CD4-positive, CD25-positive, alpha-beta regulatory T cell (primary cell): ENCODE data around the gene DLX3. TPM values are rescaled to one million over a fixed set of nuclear protein-coding genes. Genes with fewer than 3 reads are reported as not detected.
A peak's percentile ranks its signal among the peaks of the same experiment; 100 is the strongest.

Experiments used
- ATAC-seq, 2 donors: fragments of 150-1000 bp; cut with Tn5 transposase; one replicate each; pipeline ENCODE4 v1.10.0; 2021; ENCODE audit warnings: low read depth in 2 of 2, moderate number of reproducible peaks in 2 of 2, moderate library complexity in 1 of 2
- DNase-seq, 3 donors: peaks; one replicate each; pipeline versions ENCODE4 v3.0.0 to v3.0.0-alpha.2; 2012 to 2022; ENCODE audit warnings: mixed read lengths in 1 of 3
- H3K27ac ChIP-seq: one replicate; pipeline ENCODE4 v1.7.0; 2013; ENCODE audit warnings: mild to moderate bottlenecking, low read length; ENCODE audit not compliant: insufficient read depth, poor library complexity, severe bottlenecking
- H3K27me3 ChIP-seq: one replicate; pipeline ENCODE4 v1.7.0; 2013; ENCODE audit warnings: low read length; ENCODE audit not compliant: control insufficient read depth, insufficient read depth
- H3K36me3 ChIP-seq: one replicate; pipeline ENCODE4 v1.7.0; 2013; ENCODE audit warnings: mild to moderate bottlenecking, low read length, moderate library complexity; ENCODE audit not compliant: control insufficient read depth, insufficient read depth
- H3K4me1 ChIP-seq: 2 replicates; pipeline ENCODE4 v1.7.0; 2013; ENCODE audit warnings: mild to moderate bottlenecking, low read length; ENCODE audit not compliant: insufficient read depth, control insufficient read depth, poor library complexity, severe bottlenecking
- H3K4me3 ChIP-seq: one replicate; pipeline ENCODE4 v1.7.0; 2013; ENCODE audit warnings: low read depth, mild to moderate bottlenecking, low read length, moderate library complexity
- H3K9me3 ChIP-seq, 2 experiments: 1 replicate in 1 of 2; 2 replicates in 1 of 2; pipeline ENCODE4 v1.7.0; 2013; ENCODE audit warnings: low read length in 2 of 2, mild to moderate bottlenecking in 1 of 2, moderate library complexity in 1 of 2; ENCODE audit not compliant: control insufficient read depth in 2 of 2
- H3K27ac Mint-ChIP-seq, 3 donors: one replicate each; pipeline ENCODE4 v1.8.0; 2020 to 2022; ENCODE audit warnings: mild to moderate bottlenecking in 3 of 3, mixed read lengths in 3 of 3, moderate library complexity in 2 of 3
- H3K27me3 Mint-ChIP-seq: one replicate; pipeline ENCODE4 v1.8.0; 2022; ENCODE audit warnings: mild to moderate bottlenecking, mixed read lengths
- H3K36me3 Mint-ChIP-seq: one replicate; pipeline ENCODE4 v1.8.0; 2020; ENCODE audit warnings: mixed read lengths
- H3K4me1 Mint-ChIP-seq, 4 donors: one replicate each; pipeline ENCODE4 v1.8.0; 2020 to 2022; ENCODE audit warnings: mixed read lengths in 4 of 4, mild to moderate bottlenecking in 1 of 4
- H3K4me3 Mint-ChIP-seq, 4 donors: one replicate each; pipeline ENCODE4 v1.8.0; 2020 to 2022; ENCODE audit warnings: mild to moderate bottlenecking in 4 of 4, mixed read lengths in 4 of 4, moderate library complexity in 3 of 4
- H3K9me3 Mint-ChIP-seq, 7 donors: one replicate each; pipeline ENCODE4 v1.8.0; 2020 to 2022; ENCODE audit warnings: mixed read lengths in 7 of 7, mild to moderate bottlenecking in 3 of 7, moderate library complexity in 2 of 7
- polyA plus RNA-seq, 4 donors: library from polyadenylated mRNA; unstranded; fragments of 300-500 nt; fragmentation: Illumina TruSeq; gene quantifications; one replicate each; pipeline ENCODE4 v1.2.3, GENCODE V29; 2021
- total RNA-seq: library from RNA; stranded (reverse); gene quantifications from one replicate; pipeline ENCODE4 v1.2.3, GENCODE V29; 2022

DLX3 gene
- total and polyA plus RNA-seq, 5 donors from 2014 or later = 0.06 to 0.09 TPM; not detected in 3

DNA sequence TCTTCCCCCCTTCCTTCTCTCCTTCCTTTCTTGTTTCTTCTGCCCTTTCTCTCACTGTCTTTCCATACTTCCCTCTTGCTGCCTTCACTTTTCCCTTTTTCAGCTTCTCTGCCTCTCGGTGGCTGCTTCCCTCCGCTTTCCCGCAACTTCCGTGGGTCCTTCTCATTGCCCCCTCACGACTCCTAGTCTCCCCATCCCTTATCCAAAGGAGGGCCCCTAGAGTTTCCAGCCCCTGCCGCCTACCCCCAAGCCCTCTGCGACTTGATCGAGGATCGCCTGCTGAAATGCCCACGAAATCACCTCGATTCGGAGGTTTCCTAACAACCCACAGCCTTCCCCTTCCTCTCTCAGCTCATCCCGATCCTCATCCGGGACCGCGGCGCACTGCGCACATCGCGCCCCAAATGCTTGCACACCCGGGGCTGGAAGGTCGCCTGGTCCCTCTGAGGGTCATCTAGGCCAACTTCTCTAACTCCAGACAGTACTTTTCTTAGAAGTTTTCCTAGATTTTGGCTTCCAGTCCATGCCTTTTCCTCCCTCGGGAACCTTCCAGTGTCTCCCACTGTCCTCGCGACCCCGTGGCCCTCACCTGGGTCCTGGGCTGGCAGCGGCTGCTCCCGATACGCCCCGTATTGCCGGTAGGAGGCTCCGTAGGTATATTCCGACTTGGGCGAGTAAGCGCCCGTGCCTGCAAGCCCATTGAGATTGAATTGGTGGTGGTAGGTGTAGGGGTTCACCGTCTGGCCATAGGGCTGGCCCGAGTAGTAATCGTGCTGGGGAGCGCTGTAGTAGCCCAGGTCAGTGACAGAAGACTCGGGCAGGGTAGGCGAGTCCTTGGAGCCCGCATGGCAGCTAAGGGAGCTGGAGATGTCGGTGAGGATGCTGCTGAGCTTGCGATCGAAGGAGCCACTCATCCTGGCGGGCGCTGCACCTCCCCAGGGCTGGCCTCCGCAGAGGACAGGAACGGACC is 654 bp downstream of the DLX3 start:
- Histone ChIP-seq H3K4me1 (peaks cover 34% of the 10 kb centered on the region), H3K9me3 (peaks cover 0 to 5% of the 10 kb centered on the region in 2 experiments), H3K27ac (no peak overlapping the region), H3K36me3 (no peaks in the 10 kb centered on the region), H3K27me3 (peaks cover 41% of the 10 kb centered on the region), H3K4me3 (peak overlapping the region; percentile 64)
- H3K4me1 Mint-ChIP-seq = peaks cover 0 to 46% (median 16%) of the 10 kb centered on the region in 4 donors
- no peaks in the 10 kb centered on the region for H3K36me3 Mint-ChIP-seq
- peak overlapping the region in 1 of 3 donors; percentile 85 for H3K27ac Mint-ChIP-seq
- H3K4me3 Mint-ChIP-seq = peak overlapping the region; percentile 77 to 91 (median 88)
- H3K9me3 Mint-ChIP-seq = peaks cover 0 to 8% (median 0%) of the 10 kb centered on the region in 7 donors
- ATAC-seq = no peak
- no peak for DNase-seq
- peaks cover 85% of the 10 kb centered on the region for H3K27me3 Mint-ChIP-seq

DNA sequence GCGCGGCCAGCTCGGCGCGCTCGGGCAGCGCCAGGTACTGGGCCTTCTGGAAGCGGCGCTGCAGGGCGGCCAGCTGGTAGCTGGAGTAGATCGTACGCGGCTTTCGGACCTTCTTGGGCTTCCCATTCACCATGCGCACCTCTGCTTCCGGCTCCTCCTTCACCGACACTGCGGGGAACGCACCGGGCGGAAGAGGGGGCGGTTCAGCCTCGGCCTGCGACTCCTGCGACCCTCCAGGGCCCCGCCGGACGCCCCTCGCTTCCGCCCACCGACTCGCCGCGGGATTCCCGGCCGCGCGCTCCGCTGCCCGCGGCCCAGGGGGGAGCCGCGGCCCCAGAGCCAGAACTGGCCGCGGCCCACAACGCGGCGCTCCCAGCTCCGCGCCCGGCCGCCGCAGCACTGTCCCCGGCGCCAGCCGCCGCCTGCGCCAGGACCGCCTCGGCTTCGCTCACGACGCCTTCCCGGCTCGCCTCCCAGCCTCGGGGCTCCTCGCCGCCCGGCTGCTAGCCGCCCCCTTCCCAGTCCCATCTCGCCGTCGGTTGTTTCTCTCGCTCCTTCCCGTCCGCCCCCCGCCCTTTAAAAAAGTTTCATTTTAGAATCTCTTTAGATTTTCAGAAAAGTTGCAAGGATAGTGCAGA is 1.5 kb downstream of the DLX3 start:
- H3K4me1 Mint-ChIP-seq = peaks cover 0 to 45% (median 16%) of the 10 kb centered on the region in 4 donors
- Histone ChIP-seq H3K4me1 (peaks cover 34% of the 10 kb centered on the region), H3K9me3 (peaks cover 0 to 5% of the 10 kb centered on the region in 2 experiments), H3K27ac (no peak overlapping the region), H3K36me3 (no peaks in the 10 kb centered on the region), H3K4me3 (peak overlapping the region; percentile 64), H3K27me3 (peaks cover 40% of the 10 kb centered on the region)
- peaks cover 86% of the 10 kb centered on the region for H3K27me3 Mint-ChIP-seq
- ATAC-seq (no peak), DNase-seq (peak in 1 of 3 donors; percentile 44)
- H3K36me3 Mint-ChIP-seq = no peaks in the 10 kb centered on the region
- peaks cover 0 to 8% (median 0%) of the 10 kb centered on the region in 7 donors for H3K9me3 Mint-ChIP-seq
- peak overlapping the region in 1 of 3 donors; percentile 85 for H3K27ac Mint-ChIP-seq
- peak overlapping the region; percentile 77 to 91 (median 88) for H3K4me3 Mint-ChIP-seq

DNA sequence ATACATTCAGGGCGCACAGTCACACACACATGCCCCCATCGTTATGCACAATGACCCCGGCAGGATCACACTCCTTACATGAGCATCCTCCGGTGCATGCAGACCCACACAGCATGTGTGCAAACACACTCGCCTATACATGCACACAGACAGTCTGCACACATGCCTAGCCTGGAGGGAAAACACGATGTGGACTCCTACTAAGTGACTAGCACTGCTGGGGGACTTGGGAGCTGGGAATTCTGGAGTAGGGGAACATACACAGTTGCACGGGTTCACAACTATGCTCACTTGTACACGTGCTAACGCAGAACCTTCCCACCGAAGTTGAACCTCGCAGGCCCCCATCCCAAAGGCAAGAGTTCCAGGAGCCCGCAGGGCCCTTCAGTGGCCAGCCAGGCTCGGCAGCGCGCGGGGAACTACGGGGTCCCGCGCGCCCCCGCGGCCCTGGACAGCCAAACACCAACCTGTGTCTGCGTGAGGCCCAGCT is 2.0 kb downstream of the DLX3 start:
- Histone ChIP-seq H3K27me3 (peaks cover 40% of the 10 kb centered on the region), H3K27ac (no peak overlapping the region), H3K4me3 (no peak overlapping the region), H3K36me3 (no peaks in the 10 kb centered on the region), H3K4me1 (peaks cover 34% of the 10 kb centered on the region), H3K9me3 (peaks cover 0 to 5% of the 10 kb centered on the region in 2 experiments)
- H3K4me1 Mint-ChIP-seq = peaks cover 0 to 40% (median 16%) of the 10 kb centered on the region in 4 donors
- H3K9me3 Mint-ChIP-seq = peaks cover 0 to 8% (median 0%) of the 10 kb centered on the region in 7 donors
- ATAC-seq (no peak), DNase-seq (no peak)
- H3K27me3 Mint-ChIP-seq = peaks cover 86% of the 10 kb centered on the region
- no peaks in the 10 kb centered on the region for H3K36me3 Mint-ChIP-seq
- no peak overlapping the region for H3K27ac Mint-ChIP-seq
- H3K4me3 Mint-ChIP-seq = peak overlapping the region in 3 of 4 donors; percentile 37 to 87 (median 75)

DNA sequence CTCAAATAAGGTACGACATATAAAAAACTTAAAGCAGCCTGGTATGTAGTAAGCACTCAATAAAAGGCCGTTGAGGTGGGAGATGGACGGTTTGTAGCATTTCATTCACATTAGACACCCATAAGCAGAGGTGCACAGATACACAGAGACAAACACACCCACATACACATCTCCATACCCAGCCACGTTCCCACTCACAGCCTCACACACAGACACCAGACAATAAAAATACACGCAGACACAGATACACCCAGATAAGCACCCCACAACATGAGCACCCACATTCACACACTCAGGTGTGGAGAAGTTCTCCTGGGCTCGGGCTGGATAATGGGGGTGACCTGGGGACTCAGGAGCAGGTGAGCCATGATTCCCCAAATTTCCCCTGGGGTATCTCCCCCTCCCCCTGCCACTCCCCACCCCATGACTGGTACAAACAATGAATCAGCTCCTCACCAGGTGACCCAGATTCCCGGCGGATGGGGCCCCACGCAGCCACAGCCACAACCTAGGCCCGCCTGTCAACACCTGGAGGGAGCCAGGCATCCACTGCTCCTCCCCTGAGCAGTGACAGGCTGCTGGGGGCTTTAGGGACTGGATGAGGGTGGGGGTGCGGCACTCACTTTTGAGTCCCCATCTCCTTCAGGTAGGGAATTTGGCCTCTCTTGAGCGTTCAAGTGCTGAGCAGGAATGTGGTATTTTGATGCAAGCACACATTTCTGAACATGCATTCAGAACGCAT is 2.7 kb downstream of the DLX3 start:
- Mint-ChIP-seq H3K36me3 (no peaks in the 10 kb centered on the region), H3K27me3 (peaks cover 87% of the 10 kb centered on the region), H3K9me3 (peaks cover 0 to 8% (median 0%) of the 10 kb centered on the region in 7 donors), H3K4me3 (peak overlapping the region; percentile 37 to 87 (median 74)), H3K27ac (peak overlapping the region in 1 of 3 donors; percentile 46), H3K4me1 (peaks cover 0 to 39% (median 16%) of the 10 kb centered on the region in 4 donors)
- ATAC-seq (no peak), DNase-seq (no peak)
- Histone ChIP-seq H3K4me3 (no peak overlapping the region), H3K36me3 (no peaks in the 10 kb centered on the region), H3K9me3 (peaks cover 0 to 5% of the 10 kb centered on the region in 2 experiments), H3K4me1 (peaks cover 34% of the 10 kb centered on the region), H3K27me3 (peaks cover 35% of the 10 kb centered on the region), H3K27ac (no peak overlapping the region)

DNA sequence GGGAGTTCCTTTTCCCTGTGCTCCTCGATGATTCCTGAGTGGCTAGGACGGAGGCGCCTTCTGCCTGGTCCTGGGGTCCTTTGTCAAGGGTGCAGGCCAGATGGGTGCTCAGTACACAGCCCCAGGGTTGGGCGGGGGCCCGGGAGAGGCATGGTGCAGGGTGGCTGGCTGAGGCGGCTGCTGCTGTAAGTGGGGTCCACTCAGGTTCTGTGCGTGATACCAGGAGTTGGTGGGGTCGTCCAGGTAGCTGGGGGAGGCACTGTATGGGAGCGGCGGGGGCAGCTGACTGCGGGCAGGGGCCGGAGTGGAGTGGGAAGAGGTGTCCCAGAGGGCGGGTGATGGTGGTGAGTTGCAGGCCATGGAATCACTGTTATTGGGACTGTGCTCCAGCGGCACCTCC is 3.6 kb downstream of the DLX3 start:
- Histone ChIP-seq H3K4me3 (no peak overlapping the region), H3K4me1 (peaks cover 26% of the 10 kb centered on the region), H3K27ac (no peak overlapping the region), H3K27me3 (peaks cover 34% of the 10 kb centered on the region), H3K9me3 (peaks cover 0 to 5% of the 10 kb centered on the region in 2 experiments), H3K36me3 (no peaks in the 10 kb centered on the region)
- peaks cover 0 to 34% (median 16%) of the 10 kb centered on the region in 4 donors for H3K4me1 Mint-ChIP-seq
- H3K9me3 Mint-ChIP-seq = peaks cover 0 to 8% (median 0%) of the 10 kb centered on the region in 7 donors
- no peak overlapping the region for H3K4me3 Mint-ChIP-seq
- no peaks in the 10 kb centered on the region for H3K36me3 Mint-ChIP-seq
- no peak for DNase-seq
- ATAC-seq = no peak
- H3K27me3 Mint-ChIP-seq = peaks cover 92% of the 10 kb centered on the region
- H3K27ac Mint-ChIP-seq = no peak overlapping the region

DNA sequence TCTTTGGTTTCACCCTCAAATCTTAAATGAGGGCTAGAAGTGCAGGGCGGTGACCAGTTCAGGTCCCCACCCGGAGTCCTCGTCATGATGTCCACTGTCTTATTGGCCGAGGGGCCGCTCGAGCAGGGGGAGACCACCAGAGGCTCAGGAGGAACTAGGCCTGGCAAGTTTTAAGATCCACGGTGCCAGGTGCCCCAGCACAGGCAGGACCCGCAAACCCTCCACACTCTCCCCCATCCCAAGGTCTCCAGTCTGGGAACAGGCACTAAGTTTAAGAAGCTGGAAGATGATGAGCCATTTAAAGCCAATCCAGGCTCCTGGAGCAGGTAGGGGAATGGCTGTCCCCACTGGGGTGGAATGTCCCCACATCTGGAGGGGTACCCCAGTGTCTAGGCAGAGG is 4.1 kb downstream of the DLX3 start:
- peaks cover 30% of the 10 kb centered on the region for H3K27me3 ChIP-seq
- peaks cover 0 to 5% of the 10 kb centered on the region in 2 experiments for H3K9me3 ChIP-seq
- no peaks in the 10 kb centered on the region for H3K36me3 ChIP-seq
- Mint-ChIP-seq H3K27ac (no peak overlapping the region), H3K4me3 (no peak overlapping the region), H3K4me1 (peaks cover 0 to 29% (median 14%) of the 10 kb centered on the region in 4 donors), H3K36me3 (no peaks in the 10 kb centered on the region), H3K9me3 (peaks cover 0 to 8% (median 0%) of the 10 kb centered on the region in 7 donors), H3K27me3 (peaks cover 92% of the 10 kb centered on the region)
- H3K4me3 ChIP-seq = no peak overlapping the region
- no peak overlapping the region for H3K27ac ChIP-seq
- DNase-seq (no peak), ATAC-seq (no peak)
- H3K4me1 ChIP-seq = peaks cover 24% of the 10 kb centered on the region

DNA sequence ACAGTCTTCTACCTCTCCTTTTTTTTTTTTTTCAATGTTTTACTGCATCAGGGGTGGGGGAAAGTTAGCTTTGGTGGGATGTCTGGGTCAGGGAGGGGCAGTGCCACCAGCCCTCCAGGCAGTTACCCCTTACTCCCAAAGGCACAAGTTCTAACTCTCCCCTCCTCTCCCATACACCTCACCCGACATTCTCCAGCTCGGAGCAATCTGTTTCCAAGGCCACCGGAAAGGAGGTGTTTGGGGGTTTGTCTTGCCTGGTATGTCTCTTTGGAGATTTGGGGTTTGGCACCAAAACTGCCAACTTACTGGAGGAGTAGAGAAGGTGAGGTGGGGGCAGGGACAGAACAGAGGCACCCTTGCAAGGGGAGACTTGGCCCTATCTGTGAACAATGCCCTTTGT is 4.7 kb downstream of the DLX3 start:
- H3K4me3 ChIP-seq = no peak overlapping the region
- peaks cover 24% of the 10 kb centered on the region for H3K27me3 ChIP-seq
- Mint-ChIP-seq H3K27ac (no peak overlapping the region), H3K4me1 (peaks cover 0 to 24% (median 12%) of the 10 kb centered on the region in 4 donors), H3K36me3 (no peaks in the 10 kb centered on the region), H3K27me3 (peaks cover 89% of the 10 kb centered on the region), H3K9me3 (peaks cover 0 to 6% (median 0%) of the 10 kb centered on the region in 7 donors), H3K4me3 (no peak overlapping the region)
- ATAC-seq (no peak), DNase-seq (no peak)
- no peak overlapping the region for H3K27ac ChIP-seq
- H3K9me3 ChIP-seq = peaks cover 0 to 5% of the 10 kb centered on the region in 2 experiments
- H3K4me1 ChIP-seq = peaks cover 24% of the 10 kb centered on the region
- no peaks in the 10 kb centered on the region for H3K36me3 ChIP-seq
